ENCODE results near the gene TBX21. TPM values are rescaled to one million over a fixed set of nuclear protein-coding genes. Genes with fewer than 3 reads are reported as not detected.
A peak's percentile ranks its signal among the peaks of the same experiment; 100 is the strongest.

The TBX21 gene
- total and polyA plus RNA-seq, 9 of the 15 experiments (the other 6 are each of a cell fraction or from before 2014, with no cell fraction given) = 0.07 TPM; not detected in 8

DNA sequence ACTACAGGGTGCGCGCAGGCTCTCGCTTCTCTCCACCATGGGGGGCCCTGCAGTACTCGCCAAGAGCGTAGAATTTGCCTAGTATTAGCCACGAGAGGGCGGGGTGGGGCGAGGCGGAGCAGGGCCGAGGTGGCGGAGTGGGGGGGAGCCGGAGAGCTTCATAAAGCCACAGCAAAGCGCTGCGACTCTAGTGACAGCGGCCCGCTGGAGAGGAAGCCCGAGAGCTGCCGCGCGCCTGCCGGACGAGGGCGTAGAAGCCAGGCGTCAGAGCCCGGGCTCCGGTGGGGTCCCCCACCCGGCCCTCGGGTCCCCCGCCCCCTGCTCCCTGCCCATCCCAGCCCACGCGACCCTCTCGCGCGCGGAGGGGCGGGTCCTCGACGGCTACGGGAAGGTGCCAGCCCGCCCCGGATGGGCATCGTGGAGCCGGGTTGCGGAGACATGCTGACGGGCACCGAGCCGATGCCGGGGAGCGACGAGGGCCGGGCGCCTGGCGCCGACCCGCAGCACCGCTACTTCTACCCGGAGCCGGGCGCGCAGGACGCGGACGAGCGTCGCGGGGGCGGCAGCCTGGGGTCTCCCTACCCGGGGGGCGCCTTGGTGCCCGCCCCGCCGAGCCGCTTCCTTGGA is at the start of gene TBX21 (continued):
- TF ChIP-seq, protein P1, sequence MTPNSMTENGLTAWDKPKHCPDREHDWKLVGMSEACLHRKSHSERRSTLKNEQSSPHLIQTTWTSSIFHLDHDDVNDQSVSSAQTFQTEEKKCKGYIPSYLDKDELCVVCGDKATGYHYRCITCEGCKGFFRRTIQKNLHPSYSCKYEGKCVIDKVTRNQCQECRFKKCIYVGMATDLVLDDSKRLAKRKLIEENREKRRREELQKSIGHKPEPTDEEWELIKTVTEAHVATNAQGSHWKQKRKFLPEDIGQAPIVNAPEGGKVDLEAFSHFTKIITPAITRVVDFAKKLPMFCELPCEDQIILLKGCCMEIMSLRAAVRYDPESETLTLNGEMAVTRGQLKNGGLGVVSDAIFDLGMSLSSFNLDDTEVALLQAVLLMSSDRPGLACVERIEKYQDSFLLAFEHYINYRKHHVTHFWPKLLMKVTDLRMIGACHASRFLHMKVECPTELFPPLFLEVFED (CRISPR knock-in tag; conservative IDR thresholded peaks at IDR 0.05) = no peak
- TF ChIP-seq COPS2 (conservative IDR thresholded peaks at IDR 0.05) = no peak
- no peak for TF ChIP-seq ZNF12 (CRISPR knock-in tag; IDR thresholded peaks at IDR 0.05)
- TF ChIP-seq GTF2E2 (tag; IDR thresholded peaks at IDR 0.05) = no peak
- TF ChIP-seq ILF3 (IDR thresholded peaks at IDR 0.05; ENCODE audit: borderline replicate concordance) = no peak
- TF ChIP-seq ZNF778 (CRISPR knock-in tag; IDR thresholded peaks at IDR 0.05) = no peak
- TF ChIP-seq TCF7 (IDR thresholded peaks at IDR 0.05; ENCODE audit: borderline replicate concordance) = no peak
- no peak for TF ChIP-seq MIER1 (IDR thresholded peaks at IDR 0.05; ENCODE audit: low read depth)
- no peak for TF ChIP-seq BACH1 (tag; IDR thresholded peaks at IDR 0.05)
- no peak for TF ChIP-seq ZNF133 (CRISPR knock-in tag; IDR thresholded peaks at IDR 0.05)
- TF ChIP-seq, protein P2, sequence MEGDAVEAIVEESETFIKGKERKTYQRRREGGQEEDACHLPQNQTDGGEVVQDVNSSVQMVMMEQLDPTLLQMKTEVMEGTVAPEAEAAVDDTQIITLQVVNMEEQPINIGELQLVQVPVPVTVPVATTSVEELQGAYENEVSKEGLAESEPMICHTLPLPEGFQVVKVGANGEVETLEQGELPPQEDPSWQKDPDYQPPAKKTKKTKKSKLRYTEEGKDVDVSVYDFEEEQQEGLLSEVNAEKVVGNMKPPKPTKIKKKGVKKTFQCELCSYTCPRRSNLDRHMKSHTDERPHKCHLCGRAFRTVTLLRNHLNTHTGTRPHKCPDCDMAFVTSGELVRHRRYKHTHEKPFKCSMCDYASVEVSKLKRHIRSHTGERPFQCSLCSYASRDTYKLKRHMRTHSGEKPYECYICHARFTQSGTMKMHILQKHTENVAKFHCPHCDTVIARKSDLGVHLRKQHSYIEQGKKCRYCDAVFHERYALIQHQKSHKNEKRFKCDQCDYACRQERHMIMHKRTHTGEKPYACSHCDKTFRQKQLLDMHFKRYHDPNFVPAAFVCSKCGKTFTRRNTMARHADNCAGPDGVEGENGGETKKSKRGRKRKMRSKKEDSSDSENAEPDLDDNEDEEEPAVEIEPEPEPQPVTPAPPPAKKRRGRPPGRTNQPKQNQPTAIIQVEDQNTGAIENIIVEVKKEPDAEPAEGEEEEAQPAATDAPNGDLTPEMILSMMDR (IDR thresholded peaks at IDR 0.05 in 2 of 3, conservative IDR thresholded peaks at IDR 0.05 in 1 of 3; ENCODE audit: insufficient read depth in 2 of 3, low read depth in 1 of 3, low read length in 3 of 3) = peak; percentile 26 to 78 (median 52); a peak in 4 of 6 replicates
- no peak for TF ChIP-seq ZNF785 (CRISPR knock-in tag; IDR thresholded peaks at IDR 0.05)
- TF ChIP-seq CC2D1A (IDR thresholded peaks at IDR 0.05) = no peak
- 0 out of 4 replicates have a peak, but pooled peaks of 1 of the 2 experiments have one; percentile 44 for TF ChIP-seq MAZ (CRISPR knock-in tag; conservative IDR thresholded peaks at IDR 0.05 in 1 of 2, IDR thresholded peaks at IDR 0.05 in 1 of 2)
- no peak for TF ChIP-seq CCAR2 (IDR thresholded peaks at IDR 0.05; ENCODE audit: low read depth, low read length)
- TF ChIP-seq, protein P3, sequence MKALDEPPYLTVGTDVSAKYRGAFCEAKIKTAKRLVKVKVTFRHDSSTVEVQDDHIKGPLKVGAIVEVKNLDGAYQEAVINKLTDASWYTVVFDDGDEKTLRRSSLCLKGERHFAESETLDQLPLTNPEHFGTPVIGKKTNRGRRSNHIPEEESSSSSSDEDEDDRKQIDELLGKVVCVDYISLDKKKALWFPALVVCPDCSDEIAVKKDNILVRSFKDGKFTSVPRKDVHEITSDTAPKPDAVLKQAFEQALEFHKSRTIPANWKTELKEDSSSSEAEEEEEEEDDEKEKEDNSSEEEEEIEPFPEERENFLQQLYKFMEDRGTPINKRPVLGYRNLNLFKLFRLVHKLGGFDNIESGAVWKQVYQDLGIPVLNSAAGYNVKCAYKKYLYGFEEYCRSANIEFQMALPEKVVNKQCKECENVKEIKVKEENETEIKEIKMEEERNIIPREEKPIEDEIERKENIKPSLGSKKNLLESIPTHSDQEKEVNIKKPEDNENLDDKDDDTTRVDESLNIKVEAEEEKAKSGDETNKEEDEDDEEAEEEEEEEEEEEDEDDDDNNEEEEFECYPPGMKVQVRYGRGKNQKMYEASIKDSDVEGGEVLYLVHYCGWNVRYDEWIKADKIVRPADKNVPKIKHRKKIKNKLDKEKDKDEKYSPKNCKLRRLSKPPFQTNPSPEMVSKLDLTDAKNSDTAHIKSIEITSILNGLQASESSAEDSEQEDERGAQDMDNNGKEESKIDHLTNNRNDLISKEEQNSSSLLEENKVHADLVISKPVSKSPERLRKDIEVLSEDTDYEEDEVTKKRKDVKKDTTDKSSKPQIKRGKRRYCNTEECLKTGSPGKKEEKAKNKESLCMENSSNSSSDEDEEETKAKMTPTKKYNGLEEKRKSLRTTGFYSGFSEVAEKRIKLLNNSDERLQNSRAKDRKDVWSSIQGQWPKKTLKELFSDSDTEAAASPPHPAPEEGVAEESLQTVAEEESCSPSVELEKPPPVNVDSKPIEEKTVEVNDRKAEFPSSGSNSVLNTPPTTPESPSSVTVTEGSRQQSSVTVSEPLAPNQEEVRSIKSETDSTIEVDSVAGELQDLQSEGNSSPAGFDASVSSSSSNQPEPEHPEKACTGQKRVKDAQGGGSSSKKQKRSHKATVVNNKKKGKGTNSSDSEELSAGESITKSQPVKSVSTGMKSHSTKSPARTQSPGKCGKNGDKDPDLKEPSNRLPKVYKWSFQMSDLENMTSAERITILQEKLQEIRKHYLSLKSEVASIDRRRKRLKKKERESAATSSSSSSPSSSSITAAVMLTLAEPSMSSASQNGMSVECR (CRISPR knock-in tag; IDR thresholded peaks at IDR 0.05) = no peak
- TF ChIP-seq, protein P4, sequence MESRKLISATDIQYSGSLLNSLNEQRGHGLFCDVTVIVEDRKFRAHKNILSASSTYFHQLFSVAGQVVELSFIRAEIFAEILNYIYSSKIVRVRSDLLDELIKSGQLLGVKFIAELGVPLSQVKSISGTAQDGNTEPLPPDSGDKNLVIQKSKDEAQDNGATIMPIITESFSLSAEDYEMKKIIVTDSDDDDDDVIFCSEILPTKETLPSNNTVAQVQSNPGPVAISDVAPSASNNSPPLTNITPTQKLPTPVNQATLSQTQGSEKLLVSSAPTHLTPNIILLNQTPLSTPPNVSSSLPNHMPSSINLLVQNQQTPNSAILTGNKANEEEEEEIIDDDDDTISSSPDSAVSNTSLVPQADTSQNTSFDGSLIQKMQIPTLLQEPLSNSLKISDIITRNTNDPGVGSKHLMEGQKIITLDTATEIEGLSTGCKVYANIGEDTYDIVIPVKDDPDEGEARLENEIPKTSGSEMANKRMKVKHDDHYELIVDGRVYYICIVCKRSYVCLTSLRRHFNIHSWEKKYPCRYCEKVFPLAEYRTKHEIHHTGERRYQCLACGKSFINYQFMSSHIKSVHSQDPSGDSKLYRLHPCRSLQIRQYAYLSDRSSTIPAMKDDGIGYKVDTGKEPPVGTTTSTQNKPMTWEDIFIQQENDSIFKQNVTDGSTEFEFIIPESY (CRISPR knock-in tag; IDR thresholded peaks at IDR 0.05) = no peak
- TF ChIP-seq RAD21 (CRISPR knock-in tag; conservative IDR thresholded peaks at IDR 0.05 in 1 of 2, IDR thresholded peaks at IDR 0.05 in 1 of 2) = peak in 1 of 2 experiments; percentile 30; a peak in 2 of 4 replicates

Measured in K562 (cell line).